NCI-H748 (cell line): Measurements from ENCODE around the gene NMT1.

Source experiments
- DNase-seq: peaks from one replicate; lab custom pipeline; 2025; ENCODE audit not compliant: unreplicated experiment; lab: John Stamatoyannopoulos, UW

Gene NMT1

DNA sequence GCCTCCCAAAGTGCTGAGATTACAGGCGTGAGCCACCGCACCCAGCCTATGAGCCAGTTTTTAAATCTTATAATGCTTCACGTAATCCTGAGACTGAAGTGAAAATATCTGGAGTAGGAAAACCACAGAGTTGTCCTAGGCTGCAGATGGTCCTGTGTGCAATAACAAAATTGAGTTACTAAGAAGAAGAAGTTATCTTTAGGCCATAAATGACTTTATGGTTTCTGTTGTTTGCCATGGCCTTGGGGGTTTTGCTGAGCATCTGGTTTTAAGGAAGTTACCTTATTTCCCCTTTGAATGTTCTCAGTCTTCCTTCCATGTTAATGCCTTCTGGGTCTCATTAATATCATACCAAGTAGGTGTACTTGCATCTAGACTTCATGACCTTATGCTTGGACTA lies 16.5 kb downstream of the NMT1 start:
- no peak for DNase-seq

DNA sequence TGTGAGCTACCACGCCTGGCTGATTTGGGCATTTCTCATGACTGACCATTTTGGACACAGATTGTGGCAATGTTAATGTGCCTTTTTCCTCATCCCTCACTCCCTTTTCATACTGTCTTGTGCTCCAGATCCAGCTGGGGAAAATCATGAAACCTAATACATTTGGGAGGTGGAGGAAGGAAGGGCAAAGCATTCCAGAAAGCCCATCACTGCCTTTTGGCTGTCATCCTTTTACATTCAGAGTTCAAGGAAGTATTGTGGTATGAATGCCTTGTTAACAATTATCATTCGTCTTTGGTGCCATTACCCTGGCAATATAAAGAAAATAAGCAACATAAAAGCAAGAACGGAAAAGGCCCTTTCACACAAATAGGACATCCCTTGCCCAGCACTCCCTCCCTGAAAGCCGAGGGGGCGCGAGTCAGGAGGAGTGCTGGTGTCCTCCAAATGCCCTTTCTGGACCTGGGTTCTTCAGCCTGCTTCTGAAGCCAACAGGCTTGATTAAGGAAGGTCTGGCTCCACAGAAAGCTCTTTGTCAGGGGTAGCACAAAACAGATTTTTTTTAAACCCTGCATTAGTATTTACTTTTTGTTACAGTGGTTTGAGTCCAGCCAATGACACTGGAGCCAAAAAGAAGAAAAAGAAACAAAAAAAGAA lies 20.1 kb downstream of the NMT1 start:
- no peak for DNase-seq

DNA sequence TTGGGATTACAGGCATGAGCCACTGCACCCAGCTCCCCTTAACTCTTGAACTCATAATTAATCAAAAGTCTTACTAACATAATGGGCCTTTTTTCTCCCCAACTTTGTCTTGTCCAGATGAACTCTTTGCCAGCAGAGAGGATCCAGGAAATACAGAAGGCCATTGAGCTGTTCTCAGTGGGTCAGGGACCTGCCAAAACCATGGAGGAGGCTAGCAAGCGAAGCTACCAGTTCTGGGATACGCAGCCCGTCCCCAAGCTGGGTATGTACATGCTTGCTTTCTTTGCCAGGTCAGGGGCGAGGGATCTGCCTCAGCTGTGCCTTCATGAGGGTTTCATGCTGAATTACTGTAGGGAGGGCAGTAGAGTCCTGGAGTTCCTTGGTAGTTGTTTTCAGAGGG lies 25.3 kb downstream of the NMT1 start:
- no peak for DNase-seq

DNA sequence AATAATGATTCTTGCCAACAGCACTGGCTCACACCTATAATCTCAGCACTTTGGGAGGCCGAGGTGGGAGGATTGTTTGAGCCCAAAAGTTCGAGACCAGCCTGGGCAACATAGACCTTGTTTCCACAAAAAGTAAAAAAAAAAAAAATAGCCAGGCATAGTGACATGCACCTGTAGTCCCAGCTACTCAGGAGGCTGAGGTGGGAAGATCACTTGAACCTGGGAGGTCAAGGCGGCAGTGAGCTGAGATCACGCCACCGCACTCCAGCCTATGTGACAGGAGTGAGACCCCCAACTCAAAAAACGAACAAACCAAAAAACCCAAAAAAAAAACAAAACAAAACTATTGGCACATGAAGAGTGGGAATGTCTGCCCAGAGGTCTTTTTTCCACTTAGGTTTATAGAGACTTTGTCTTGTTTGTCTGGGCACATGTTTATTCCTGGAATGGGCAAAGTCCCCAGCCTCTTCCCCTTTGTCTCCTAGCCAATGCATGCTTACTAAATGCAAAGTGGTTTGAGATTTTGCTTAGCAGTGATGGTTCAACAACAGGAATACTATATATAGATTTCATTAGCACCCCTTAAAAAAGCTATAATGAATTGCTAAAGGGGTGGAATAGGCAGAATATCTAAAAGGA lies 25.9 kb downstream of the NMT1 start:
- DNase-seq = no peak

DNA sequence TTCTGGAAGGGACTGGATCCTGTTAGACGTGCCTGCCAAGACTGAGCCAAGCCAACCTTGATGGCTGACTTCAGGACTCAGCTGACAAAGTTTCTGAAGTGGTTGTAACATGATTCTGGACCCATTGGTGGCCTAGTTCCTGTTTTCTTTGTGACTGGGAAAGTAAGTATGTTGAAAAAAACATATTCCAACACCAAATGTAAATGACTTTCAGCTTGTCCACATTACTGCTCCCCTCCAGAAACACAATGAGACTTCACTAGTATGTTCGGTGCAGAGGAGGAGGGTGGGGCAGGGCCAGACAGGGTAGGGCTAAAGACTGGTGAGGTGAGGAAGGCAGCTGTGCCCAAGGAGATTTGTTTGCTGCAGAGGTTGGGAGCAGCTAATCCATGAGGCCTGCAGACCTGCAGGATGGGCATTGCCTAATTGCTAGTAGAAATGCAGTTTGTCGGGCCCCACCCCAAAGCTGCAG lies 26.4 kb downstream of the NMT1 start:
- no peak for DNase-seq

DNA sequence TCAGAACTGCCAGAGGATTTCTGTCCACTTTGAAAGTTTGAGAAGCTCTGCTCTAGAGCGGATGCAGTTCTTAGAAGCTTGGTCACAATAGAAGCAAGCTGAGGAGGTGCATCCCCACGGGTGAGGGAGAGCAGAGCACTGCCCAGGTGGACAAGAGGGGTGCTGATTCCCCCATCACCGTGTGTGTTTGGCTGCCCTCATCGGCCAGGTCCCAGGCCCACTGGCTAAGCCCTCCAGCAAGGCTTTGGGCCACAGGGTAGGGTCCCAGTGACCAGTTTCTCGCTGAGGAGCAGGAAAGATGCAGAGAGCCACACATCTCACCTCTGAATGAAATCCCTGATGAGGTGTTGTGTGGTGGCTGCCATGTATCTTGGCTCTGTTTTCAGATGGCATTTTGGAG lies 26.9 kb downstream of the NMT1 start:
- no peak for DNase-seq

DNA sequence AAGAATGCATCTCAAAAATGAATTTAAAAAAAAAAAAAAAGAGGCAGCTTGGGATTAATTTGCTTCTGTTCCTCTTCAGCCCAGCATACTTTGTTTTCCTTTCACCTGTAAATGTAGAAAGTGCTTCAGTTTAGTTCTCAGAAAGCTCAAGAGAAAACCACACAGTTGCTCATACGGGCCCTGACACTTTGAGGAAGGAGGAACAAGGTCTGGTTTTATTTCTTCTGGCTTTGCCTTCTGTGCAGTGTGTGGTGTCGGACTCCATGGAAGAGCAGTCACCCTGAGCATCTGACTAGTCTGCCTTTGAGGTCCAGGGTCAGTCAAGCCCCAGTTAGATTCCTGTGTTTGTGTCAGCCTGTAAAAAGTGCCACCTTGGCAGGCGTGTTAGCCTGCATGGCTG lies 27.6 kb downstream of the NMT1 start:
- DNase-seq = no peak

DNA sequence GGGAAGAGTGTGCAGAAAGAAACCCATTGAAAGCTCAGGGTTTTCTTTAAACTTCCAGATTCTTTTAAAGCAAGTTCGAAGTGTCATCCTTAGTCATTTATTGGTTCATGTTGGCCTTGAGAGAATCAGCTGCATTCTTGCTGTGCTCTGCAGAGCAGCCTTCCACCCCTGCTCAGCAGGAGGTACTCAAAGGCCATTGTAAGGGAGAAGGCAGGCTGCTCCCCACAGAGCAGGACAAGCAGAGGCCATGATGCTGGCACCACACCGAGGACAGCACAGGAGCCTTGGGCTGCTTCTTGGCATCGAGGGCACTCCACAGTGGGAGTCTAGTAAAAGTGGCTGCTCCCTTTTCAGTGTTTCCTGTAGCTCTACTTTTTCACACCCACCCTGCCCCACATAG lies 29.6 kb downstream of the NMT1 start:
- no peak for DNase-seq

DNA sequence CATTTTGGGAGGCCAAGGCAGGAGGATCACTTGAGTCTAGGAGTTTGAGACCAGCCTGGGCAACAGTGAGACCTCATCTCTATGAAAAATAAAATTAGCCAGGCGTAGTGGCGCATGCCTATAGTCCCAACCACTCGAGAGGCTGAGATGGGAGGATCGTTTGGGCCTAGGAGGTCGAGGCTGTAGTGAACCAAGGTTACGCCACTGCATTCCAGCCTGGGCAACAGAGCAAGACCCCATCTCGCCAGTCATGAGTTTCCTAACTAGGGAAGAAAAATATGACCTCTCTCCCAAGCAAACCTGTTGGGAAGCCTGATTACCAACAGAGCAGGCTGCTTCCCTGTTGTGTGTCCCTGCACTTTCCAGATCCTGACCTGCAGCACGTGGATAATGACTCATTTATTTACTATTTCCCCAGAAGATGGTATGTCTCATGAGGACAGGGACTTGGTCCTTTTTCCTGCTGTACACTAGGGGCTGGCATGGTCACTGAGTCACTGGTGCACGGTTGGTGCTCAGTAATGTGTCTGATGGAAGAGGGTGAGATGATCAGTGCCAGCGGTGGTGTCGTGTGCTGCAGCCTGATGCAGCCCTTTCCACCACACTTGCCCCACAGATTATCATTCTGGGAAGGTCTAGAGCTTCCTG lies 30.8 kb downstream of the NMT1 start:
- no peak for DNase-seq

DNA sequence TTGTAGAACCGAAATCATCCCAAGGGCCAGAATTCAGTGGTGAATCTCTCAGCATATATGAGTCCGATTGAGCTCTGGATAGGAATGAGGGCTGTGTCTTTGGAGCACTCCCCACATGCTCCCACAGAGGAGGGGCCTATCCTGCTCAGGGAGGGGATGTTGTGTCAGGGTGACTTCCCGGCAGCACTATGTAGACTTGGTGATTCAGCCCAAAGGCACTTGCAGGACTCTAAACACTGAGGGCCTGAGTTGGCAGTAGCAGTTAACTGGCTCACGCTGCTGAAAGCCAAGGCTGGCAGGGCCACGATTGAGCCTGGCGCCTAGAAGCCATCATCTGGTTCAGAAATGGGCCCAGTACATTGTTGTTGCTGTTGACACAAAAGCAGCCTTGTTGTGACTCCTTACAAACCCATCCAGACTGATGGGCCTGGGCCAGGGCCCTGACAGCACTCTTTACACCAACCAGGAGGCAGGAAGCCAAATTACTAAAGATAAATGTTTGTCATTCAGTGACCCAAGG lies 31.9 kb downstream of the NMT1 start:
- no peak for DNase-seq

DNA sequence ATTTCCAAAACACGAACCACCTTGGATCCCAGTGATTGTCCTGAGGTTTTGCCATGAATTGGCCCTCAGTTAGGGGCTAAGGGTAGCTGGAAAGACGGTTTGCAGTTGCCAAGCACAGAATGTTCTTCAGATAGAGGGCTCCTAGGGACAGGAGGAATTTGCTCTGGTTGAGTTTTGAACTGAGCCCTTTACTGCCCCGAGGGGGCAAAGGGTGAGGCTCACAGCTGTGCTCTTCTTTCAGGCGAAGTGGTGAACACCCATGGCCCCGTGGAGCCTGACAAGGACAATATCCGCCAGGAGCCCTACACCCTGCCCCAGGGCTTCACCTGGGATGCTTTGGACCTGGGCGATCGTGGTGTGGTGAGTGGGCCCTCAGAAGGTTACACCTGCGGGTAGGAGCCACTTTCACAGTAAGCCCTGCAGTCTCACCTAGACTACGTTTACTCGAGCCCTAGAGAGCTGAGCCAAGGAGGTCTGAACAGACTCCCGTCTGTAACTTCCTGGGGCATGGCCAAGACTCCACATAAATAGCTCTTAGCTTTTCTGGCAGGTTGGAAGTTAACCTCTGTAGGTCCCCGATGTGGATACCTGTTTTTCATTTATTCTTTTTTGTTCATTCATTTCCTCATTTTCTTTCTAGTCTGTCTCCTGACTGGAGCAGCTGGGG lies 32.5 kb downstream of the NMT1 start:
- no peak for DNase-seq

DNA sequence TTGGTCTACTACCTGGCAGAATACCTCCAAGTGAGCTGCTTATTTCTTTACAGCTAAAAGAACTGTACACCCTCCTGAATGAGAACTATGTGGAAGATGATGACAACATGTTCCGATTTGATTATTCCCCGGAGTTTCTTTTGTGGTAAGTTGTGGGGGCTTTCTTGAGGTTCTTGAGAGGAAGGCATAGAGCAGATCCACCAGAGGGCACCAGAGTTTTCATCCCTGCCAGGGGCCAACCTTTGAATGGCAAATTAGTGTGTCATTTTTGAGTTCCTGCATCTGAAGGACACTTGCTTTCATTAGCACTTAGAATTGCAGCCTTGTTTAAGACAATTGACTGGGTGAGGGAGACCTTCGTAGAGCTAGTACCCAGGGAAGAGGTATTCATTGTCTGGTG lies 35.0 kb downstream of the NMT1 start:
- DNase-seq = no peak

DNA sequence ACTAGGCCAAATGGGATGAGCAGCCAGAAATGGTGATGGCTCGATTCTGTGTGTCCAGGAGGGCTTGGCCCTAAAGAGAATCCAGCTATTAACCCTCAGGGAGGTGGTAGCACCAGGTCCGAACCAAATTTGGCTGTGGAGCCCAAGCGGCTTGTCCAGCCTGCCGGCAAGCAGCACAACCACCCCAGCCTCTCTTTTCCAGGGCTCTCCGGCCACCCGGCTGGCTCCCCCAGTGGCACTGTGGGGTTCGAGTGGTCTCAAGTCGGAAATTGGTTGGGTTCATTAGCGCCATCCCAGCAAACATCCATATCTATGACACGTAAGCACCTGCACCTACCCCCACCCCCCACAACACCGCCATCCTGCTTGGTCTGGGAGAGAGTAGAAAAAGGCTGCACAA lies 35.8 kb downstream of the NMT1 start:
- no peak for DNase-seq

DNA sequence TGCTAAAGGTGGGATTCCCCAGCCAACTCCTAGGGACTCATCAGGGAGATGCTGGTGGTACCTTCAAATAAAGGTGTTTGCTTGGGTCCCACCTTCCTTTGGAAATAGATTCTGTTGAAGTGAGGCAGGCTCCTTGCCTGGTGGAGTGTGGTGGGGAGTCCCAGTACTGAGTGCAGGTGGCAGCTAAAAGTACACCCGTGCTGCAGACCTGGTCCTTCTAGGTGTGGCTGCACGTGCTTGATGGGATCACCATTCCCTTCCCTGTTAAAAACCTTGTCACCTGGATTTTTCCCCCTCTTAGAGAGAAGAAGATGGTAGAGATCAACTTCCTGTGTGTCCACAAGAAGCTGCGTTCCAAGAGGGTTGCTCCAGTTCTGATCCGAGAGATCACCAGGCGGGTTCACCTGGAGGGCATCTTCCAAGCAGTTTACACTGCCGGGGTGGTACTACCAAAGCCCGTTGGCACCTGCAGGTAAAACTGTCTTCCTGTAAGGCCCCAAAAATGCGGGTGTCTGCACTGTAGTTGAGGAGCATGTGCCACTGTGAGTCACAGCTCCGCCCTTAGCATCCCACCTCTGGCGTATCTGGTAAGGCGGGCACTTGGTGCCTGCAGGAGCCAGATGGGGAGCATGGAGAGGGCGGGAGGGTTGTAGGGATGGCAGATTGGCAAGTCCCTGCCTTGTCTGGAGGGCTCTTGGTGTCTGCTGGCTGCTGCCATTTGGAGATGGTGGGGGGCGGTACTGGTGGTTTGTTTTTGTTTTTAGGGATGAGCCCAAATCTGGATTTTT lies 37.2 kb downstream of the NMT1 start:
- DNase-seq = no peak

DNA sequence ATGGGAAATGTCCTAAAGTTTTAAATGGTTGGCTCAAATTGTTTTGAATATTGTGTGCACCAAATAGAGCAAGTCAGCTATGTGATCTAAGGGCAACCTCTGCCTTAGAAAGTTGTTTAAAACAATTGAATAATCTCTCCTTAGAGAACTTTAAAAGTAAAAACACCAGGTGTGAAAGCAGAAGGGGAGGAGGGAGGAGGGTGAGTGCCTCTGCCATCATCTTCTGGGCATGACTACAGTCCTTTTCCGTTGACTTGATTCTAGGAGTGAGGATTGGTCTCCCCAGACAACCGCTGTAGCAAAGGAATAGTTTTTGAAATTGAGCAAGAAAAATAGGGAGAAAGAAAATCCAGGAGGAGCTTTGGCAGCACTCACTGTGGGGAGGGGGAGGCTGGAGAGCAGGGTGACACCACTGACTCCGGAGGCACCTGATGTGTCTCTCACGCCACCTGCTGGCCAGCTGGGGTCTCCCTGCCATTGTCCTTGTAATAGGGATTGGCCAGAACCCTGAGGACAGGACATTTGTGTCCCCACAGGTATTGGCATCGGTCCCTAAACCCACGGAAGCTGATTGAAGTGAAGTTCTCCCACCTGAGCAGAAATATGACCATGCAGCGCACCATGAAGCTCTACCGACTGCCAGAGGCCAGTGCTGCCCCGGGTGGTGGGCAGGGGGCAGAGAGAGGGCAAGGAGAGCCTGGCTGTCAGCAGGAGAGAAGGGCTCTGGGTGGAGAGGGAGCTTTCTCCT lies 37.9 kb downstream of the NMT1 start:
- DNase-seq = peak; percentile 74

DNA sequence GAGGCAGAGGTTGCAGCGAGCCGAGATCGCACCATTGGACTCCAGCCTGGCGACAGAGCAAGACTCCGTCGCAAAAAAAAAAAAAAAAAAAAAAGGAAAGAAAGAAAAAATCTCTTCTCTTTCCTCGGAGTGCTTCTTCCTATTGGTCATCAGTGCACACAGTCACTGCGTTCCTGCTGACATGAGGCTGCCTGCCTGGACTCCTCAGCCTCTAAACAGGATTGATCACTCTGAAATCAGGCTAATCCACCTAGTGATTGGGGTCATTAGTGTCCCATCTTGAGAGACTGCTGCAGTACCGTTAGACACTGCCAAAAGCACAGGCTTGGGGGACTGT lies 40.4 kb downstream of the NMT1 start:
- no peak for DNase-seq

DNA sequence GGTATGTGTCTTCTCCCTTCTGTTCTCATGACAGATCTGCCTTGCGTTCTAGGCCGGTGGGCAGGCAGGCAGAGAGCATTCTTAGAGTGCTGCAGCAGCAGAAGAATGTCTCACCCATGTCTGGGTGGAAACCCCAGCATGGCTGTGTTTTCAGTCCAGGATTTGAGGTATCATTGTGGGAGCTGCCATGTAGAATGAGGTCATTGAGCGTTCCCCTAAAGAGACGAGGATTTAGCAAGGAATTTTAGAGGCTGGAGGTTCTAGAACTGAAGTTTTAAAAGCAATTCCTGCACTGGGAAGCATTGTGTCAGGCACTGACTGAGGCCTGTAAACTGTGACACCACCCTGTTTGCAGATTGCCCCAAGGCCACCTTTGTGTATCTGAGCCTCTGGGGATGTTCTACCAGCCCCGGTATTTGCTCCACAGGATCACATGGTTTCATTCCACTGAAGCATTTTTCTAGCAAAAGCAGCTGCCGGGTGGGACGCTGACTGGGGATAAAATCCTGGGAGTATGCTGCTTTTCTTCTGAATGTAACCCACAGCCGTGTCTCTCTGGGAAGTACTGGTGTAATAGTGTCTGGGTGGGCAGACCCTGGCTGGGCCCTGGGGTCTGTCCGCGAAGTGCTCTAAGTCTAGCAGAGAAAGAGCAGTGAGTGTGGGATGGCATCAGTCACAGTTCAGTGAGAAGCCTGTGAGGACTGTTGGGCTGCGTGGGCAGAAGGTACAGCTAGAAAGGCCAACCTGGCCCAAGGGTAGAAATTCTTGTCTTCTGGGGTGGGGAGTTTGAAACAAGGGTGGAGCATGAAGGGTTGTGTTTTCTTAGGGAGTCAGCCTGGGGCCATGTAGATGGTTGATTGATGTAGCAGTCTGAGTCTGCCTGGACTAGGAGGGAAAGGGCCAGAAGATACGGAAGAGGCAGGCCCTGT lies 41.0 kb downstream of the NMT1 start:
- no peak for DNase-seq

DNA sequence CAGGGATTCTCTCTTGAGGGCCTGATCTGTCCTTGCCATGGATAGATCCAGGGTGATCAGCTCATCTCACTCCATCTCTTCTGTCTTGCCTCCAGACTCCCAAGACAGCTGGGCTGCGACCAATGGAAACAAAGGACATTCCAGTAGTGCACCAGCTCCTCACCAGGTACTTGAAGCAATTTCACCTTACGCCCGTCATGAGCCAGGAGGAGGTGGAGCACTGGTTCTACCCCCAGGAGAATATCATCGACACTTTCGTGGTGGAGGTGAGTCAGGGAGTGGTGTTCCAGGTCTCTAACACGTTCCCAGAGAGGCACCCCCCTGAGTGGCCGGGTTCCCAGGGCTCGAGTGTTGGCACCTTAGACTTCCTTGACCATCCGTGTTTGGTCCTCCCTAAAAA lies 41.7 kb downstream of the NMT1 start:
- DNase-seq = no peak

DNA sequence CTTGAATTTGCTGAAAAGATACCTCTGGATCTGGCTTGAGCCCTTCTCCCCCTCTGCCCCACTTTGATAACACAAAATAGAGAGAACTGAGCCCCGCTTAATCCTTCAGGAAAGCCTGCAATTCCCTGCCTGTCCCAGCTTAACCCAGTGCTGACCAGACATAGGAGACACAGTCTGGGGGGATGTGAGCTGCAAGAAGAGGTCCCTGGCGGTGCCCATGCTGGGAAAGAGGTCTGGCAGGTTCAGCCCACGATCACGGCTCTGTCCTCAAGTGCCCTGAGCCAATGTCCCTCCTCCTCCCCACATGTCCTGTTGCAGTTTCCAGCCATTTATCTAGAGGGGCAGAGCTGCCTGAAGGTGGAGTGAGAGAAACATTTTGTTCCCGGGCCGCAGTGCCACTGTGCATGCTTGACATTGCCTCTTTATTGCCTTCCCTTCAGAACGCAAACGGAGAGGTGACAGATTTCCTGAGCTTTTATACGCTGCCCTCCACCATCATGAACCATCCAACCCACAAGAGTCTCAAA lies 42.2 kb downstream of the NMT1 start:
- DNase-seq = no peak
